ENCODE measurements around the gene PYHIN1.
A peak's percentile ranks its signal among the peaks of the same experiment; 100 is the strongest.

PYHIN1 gene

DNA sequence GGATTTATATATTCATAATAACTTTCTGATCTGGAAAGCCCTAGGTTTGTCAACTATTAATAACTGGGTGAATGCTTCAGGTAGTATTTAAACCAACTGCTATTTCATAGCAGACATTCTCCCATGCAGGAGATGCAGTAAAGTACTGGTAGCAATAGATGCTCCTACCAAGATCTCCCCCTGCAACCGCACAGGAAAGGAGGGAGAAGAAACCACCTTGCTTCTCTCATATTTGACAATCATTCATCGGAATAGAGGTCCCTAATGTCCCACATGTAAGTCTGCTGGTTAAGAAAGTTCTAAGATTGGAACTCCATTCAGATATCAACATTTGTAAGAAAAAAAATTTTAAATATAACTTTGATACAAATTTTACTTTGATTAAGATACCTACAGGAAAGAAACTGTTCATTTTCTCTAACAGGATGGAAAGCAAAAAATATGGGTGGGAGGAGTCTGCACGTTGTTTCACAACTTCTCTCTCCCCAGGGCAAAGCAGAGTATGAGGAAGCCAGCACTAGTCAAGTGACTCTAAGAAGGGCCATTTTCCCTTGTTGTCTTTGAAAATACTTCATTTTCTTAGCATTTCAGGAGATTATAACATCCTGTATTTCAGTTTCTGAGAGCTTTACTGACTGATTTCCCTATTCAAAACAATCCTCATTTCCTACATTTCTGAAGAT, at the start of gene PYHIN1:
Gene PYHIN1 (plus strand): TSS at position 498 of the 683 bp plus-strand sequence. CDS start 5,359 bp downstream, outside the sequence.
- peak; percentile 17 for DNase-seq

DNA sequence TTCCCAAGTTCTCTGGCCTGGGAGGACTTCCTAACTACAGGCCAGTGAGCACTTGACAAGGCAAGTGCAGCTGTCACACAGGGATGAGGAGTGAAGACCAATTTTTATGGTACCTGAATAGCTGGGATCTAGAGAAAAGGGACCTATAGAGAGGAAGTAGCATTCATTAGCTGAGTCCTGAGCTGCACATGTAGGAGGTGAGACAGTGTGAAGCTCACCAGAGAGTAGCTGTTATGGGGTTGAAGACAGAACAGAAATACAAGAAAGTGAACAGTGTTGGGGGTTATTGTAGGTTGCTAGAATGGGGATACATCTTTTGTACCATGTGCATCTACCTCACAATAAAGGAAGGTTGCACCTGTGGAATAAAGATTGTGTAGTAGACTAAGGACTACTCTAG, 37.7 kb upstream of the PYHIN1 start:
- DNase-seq, result no peak

DNA sequence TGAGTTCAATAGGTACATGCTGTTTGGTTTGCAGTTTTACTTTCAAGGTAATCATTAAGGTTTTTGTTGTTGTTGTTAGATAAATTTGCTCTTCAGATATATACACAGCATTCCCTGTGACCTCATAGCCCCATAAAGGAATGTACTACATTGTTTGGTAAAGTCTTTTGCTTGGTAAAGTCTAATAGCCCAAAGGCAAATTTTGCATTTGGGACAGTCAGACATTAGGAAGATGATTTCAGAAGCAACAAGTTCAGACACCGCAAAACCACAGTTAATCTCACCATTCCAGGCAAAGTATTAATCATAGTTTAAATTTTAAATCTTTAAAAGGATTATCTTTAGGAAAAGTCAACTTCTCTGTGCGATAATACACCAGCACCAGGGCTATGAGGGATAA, 32.6 kb upstream of the PYHIN1 start:
- no peak for DNase-seq

DNA sequence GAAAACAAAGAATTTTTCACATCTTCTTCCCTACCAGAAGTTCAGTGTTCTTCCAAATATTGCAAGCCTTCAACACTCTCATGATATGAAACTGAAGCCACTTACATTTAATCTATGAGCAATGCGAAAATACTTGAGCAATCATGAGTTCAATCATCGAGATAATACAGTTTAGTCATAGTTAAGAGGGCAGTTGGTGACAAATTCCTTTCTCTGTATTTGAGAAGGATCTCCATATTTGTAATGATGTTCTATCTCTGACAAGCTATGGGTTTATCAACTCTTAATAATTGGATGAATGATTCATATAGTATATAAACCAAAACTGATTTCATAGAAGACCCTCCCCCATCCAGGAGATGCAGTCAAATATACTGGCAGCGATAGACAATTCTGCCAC, 29.7 kb upstream of the PYHIN1 start:
- DNase-seq, result no peak

DNA sequence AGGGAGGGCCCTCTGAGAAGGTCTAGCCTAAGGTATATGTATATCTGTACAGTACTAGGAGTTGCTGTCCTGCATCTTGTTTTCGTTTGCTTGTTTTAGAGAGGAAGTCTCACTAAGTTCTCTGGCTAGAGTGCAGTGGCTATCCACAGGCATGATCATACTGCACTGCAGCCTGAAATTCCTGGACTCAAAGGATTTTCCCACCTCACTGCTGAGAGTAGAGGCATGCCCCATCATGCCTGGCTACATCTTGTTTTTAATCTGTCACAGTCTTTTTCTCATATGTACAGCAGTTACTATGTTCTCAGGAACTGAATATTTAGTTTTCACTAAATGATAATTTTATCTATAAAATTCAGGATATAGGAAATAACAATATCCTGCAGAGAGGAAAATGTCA, 15.3 kb upstream of the PYHIN1 start:
- DNase-seq, result no peak

DNA sequence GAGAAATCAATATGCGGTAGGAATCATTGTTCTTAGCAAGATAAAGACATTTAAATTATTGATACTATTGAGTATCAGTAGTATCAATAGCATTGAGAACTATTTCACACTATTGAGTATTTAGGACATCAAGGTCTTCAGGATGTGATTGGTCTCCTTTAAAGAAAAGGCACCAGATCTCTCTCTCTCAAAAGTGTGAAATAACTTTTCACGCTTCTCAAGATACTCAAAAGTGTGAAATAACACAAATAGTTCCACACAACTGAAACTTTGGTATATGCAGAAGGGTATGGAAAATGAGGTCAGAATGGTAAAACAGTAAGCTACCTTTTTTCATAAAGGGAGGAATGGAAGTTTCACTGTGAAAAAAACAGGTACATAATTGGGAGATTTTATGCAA, 6.7 kb upstream of the PYHIN1 start:
- no peak for DNase-seq

DNA sequence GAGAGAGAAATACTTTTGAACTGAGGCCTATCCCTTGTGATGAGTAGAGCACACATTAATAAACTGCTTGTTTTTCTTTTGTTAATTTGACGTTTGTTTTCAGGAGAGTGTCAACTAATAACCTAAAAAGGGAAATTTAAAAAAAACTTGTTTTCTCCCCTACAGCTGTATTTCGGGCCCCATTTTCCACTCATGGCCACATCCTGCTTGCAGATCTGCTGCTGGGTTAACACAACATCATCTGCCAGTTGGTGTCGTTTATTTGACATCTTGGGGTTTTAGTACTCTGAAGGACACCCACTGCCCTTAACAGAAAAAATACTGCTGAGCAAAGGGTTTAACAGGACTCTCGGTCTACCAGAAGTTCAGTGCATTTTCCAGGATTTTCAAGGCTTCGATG, 848 bp upstream of the PYHIN1 start:
- peak; percentile 30 for DNase-seq

DNA sequence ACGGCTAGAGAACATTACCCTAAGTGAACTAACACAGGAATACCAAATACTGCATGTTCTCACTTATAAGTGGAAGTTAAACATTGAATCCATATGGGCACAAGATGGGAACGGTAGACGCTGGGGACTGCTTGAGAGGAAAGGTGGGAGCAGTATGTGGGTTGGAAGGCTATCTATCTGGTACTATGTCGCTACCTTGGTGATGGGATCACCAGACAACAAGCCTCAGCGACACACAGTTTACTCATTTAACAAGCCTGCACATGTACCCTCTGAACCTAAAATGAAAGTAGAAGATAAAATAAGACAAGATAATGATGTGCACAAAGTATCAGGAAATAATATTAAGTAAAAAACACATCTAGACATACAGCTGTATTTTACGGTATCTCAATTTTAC, 819 bp downstream of the PYHIN1 start:
- DNase-seq, result peak; percentile 13

DNA sequence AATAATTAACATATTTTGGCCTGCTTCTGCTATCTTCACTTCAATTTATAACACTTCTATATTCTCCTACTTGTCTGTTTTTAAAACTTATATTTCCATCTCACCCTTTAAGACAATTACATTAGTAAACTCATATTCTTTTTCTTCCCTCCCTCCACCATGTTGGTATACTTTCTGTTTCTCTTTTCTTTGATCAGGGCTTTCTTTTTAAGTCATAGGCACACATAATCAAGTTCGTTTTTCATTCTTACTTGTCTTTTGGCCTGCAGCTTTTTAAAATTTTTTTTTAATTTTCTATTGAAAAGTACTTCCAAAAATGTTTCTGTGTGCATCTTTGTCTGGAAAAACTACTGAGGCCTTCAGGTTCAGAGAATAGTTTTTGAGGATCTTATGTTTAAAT, 2.3 kb downstream of the PYHIN1 start:
- no peak for DNase-seq

DNA sequence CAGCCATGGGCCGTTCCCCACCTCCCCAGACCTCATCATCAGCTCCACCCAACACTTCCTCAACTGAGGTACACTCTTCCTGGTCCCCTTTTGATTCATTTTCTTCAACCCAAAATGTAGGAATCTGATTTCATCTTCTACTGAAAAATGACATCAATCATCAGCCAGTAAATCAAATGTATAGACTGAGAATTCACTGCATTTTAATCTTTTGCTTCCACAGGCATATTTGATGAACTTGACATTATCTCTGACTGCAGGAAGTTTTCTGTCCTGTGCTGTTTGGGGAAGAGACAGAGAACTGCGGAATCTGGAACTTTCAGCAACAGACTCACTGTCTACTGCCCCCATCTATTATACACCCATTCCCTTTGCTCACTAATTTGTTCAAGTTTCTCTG, 7.8 kb downstream of the PYHIN1 start:
- no peak for DNase-seq

DNA sequence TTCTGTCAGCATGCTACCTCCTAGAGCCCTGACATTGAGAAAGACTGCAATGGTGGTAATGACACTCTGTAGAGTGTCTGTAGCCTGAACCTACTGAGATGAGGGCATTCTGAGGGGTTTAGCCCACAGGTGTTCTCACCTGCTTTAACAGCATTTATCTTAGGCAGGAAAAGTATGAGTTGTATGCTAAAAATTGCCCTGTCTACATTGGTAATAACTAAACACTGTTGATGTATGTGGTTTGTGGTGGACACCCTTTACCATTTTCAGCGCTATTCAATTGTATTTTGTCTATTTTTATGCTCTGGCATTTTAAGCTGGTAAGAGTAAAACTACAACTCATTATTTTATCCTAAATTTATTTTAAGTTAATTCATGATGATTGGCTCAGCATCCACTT, 10.0 kb downstream of the PYHIN1 start:
- no peak for DNase-seq

DNA sequence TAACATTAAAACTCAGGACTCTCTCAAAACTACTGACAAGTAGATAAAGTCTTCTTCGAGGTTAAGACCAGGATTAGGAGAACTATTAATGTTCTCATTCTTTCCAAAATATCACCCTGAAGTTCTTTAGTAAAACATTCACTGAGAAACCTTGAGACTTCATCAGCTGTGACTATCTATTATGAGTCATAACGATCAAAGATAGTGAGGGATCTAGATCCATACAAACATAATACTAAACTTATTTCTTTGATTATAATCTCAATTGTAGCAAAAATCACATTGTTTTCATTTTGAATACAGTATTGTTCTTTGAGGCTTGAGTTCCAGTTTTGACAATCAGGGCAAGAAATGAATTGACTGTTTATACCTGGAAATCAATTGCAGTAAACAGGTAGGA, 11.1 kb downstream of the PYHIN1 start:
- no peak for DNase-seq

DNA sequence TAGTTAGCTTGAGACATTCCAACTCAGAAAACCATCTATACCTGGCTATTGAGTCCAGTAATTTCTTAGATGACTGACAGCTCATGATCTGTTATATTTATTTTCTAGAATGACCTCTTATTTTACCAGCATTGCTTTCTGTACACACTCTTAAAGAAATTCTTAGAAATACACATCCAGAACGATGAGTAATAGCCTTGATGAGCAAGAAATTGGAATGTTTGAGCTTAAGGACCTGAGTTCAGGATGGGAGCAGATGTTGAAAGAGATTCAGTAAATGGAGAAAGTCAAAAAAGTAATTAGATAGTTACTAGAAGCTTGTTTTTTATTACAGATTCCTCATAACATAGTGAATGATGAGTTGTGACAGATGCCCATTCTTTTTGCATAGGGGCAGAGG, 11.7 kb downstream of the PYHIN1 start:
- DNase-seq, result no peak

DNA sequence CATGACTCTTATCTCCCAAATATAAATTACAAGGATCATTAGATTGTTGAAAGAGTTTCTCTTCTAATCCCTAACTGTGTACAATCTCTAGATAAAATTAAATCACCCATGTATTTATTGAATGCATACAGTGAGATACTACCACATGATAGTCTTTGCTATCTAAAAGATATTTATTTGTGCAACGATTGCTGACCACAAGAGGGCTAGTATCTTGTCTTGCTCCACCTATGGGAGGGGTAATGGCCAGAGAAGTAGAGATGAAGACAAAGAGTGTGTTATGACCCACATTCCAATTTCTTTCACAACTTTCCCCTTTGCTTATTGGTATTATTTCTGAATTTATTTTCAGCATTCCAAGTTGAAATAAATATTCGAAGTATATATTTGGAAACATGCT, 13.7 kb downstream of the PYHIN1 start:
- DNase-seq, result no peak

DNA sequence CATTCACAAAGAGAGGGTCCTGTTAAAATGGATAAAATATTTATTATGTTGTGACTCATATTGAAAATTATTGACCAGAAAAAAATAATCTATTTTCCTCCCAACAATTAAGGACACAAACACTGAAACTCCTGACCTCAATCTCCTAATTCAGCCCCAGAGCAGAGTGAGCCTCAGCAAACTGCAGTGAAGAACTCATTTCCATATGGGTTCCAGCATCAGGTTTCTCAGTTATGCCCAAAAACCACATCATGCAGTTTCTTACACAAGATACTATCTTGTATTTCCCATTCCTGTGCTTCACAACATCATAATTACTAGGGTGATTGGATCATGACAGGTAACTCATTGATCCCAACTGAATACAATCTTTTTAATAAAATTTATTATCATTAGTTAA, 15.4 kb downstream of the PYHIN1 start:
- no peak for DNase-seq

DNA sequence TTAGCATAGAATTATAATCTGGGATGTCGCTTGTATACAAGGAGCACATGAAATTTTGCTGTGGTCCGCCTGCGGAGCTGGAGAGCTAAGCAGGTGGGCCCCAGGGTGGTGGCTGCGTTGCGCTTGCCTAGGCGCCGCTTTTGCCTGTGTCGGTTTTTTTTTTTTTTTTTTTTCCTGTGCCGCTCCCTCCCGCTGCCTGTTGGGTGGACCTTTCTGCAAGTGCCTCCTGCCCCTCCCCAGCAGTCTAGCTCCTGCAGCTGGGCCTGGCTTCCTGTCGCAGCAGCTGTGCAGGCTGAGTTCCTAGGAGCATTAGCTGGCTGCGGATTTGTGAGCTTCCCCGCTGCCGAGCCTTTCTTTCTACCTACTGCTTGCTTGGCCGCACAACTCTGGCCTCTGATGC, 20.6 kb downstream of the PYHIN1 start:
- no peak for DNase-seq

DNA sequence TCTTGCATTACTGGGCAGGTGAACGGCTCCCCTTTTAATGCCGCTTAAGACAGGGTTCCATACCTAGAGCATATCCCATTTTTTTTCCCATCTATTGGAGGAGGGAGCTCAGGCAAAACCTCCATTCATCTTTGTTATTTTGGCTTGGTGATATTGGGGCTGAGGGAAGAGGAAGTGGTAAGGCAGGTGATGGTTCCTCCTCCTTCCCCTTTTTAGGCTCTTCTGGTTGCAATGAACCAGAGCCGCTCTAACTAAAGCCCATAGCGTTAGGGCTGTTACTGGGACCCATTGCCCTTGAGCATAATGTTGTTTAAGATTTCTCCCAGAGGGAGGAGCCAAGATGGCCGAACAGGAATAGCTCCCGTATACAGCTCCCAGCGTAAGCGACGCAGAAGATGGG, 21.1 kb downstream of the PYHIN1 start:
- DNase-seq, result no peak

DNA sequence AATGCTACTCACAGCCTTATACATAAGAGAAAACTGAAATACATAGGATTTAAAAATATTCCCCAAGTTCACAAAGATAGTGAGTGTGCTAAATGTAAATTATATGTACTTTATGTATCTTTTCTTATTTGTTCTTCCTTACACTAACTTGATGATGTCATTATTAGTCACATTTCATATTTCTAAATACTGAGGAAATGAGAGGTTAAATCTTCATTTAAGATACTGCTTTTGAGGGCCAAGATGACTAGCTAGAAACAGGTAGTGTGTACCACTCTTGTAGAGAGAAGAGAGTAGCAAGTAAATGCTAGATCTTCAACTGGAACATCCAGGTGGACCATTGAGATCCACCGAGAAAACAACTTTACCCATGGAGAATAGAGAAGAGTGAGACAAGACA, 29.8 kb downstream of the PYHIN1 start:
- no peak for DNase-seq

DNA sequence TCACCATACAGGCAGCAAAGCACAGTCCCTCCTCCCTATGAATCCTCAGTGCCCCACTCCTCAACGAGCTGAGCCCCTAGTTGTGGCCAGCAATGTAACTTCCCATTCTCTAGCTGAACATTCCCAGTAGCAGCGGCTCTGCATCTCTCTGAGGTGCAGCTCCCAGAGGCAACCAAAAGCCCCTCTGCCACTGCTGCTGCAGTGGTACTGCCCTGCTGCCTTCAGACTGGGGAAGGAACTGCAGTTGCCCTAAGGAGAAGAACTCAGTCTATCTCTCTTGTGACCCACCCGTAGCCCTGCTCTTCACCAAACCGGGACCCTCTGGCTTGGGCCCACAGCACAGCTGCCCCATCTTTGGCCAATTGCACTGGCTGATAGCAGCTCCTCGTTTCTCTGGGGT, 31.6 kb downstream of the PYHIN1 start:
- DNase-seq, result no peak

DNA sequence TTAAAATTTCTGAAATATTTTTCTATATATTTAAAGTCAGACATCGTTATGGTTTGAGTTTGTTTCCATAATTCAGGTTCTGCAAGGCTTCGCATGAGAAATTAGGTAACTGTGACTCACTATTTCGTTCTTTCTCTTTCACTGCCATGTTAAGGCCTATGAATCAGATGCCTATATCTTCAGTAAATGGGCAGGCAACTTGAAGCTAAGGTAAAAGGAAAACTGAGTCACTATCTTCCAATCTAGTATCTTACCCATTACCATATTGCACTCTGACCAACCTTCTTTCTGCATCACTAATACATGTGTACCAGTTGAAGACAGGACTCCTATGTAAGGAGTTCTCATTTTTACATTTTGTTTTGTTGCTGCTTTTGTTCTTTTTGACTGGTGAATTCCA, 37.8 kb downstream of the PYHIN1 start:
- DNase-seq, result no peak

DNA sequence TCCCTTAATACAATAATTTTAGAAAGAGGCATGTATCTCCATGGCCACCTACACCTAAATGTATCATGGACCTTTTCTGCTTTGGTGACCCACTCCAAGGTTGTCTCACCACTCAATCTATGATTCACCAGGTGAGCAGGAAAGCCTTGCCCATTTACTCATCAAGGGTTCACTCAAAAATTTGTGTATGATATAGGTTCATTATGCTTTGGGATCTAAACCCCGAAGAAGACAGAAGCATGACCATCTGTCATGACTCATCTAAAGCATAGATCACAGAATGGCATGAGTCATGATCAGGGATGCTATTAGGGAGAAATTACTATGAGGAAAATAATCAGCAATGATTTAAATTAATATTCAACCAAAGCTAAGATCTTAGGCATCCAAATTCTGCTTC, 38.5 kb downstream of the PYHIN1 start:
- peak; percentile 13 for DNase-seq

DNA sequence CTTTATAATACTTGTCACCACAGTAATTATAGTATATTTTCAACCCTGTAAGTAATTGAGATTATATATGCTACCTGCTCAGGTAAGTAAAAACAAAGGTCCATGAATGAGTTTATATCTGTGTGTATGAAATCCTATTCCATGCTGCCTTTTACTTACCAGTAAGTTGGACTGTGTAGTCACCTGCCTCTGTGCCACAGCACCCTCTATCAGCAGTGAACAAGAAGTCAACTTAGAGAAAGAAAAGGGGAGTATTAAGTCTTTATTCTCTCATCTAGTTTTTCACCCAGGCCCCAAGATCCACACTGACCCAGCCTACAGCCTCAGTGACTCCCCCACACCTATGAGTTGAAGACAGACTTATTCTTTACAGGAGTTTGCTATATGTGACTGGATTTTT, 41.5 kb downstream of the PYHIN1 start:
- no peak for DNase-seq

DNA sequence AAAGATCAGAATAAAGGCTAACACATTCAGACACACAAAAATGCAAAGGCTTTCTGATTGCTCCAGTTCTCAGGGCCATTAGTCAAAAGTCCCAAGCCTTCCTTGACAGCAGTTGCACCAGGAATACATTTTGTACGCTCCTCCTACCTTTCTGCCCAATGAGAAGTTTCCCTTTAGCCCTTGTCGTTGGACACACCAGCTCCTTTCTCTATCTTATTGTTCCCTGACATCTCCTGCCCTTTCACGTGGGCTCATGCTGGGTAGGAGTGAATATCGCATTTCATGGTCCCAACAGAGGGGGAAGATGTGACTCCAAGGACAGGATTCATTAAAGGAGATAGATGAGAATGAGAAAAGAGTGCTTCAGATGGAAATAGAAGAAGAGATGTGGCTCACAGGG, 44.9 kb downstream of the PYHIN1 start:
- DNase-seq, result no peak

DNA sequence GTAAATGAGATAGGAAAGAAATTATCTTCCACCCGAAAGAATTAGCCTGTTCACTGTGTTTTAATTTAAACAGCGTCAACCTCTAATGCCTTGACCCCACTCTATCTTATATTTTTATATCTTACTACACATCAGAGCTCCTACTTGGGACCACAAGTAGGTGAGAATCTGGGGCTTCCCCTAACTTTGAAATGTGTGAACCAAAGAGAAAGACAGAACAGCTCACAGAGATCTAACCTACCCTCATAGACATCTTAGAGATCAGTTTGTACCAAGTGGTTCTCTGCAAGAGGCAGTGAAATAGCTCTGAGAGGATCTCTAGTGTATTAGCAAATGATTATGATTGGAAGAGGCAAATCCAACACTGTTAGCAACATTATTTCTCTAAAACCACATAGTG, 47.4 kb downstream of the PYHIN1 start:
- no peak for DNase-seq

DNA sequence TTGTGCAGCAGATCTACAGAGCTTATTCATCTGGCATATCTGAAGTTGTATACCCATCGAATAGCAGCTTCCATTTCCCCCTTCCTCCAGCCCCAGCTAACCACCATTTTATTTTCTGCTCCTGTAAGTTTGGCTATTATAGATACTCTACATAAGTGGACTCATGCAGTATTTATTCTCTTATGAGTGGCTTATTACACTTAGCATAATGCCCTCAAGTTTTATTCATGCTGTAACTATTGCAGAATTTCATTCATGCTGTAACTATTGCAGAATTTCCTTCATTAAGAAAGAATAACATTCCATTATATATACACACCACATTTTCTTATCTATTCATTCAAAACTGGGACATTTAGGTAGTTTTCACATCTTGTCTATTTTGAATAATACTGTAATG, 47.9 kb downstream of the PYHIN1 start:
- DNase-seq, result no peak

DNA sequence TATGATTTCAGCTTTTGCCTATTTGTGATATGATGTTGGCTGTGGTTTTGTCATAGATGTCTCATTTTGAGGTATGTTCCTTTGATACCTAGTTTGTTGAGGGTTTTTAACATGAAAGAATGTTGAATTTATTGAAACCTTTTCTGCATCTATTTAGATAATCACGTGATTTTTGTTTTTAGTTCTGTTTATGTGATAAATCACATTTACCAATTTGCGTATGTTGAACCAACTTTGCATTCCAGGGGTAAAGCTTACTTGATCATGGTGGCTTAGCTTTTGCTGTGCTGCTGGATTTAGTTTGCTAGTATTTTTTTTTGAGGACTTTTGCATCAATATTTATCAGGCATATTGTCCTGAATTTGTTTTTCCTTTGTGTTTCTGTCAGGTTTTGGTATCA, 51.9 kb downstream of the PYHIN1 start:
- DNase-seq, result no peak
